B cell (primary cell): Measurements from ENCODE around the gene TMEM132A. TPM values are rescaled to one million over a fixed set of nuclear protein-coding genes. Genes with fewer than 3 reads are reported as not detected.

Experiments
- ATAC-seq: fragments of 200-7000 bp; cut with Tn5 transposase; one replicate; pipeline ENCODE4 v1.10.0; 2021; ENCODE audit warnings: low read depth, mild to moderate bottlenecking, moderate number of reproducible peaks, moderate library complexity
- CTCF ChIA-PET: fragments of 350-600 bp; sonication (Branson Sonifier 250); formaldehyde crosslinking; loops from one replicate; lab custom pipeline; 2021; ENCODE audit warnings: antibody characterized with exemption, inconsistent platforms; lab: Charles Lee
- POLR2A ChIA-PET: fragments of 350-600 bp; sonication (Branson Sonifier 250); formaldehyde crosslinking; loops from one replicate; lab custom pipeline; 2021; ENCODE audit warnings: antibody characterized with exemption; lab: Charles Lee
- DNase-seq: peaks from one replicate; pipeline ENCODE4 v3.0.0; 2013
- H2AFZ ChIP-seq: 2 replicates; pipeline ENCODE4 v1.6.1; 2012; ENCODE audit warnings: mild to moderate bottlenecking, low read depth, low read length; ENCODE audit not compliant: insufficient read depth, poor library complexity, severe bottlenecking
- H3K27ac ChIP-seq, 2 donors: 1 replicate in 1 of 2; 2 replicates in 1 of 2; pipeline ENCODE4 v1.5.1; 2012 to 2013; ENCODE audit warnings: low read length in 2 of 2, mild to moderate bottlenecking in 2 of 2, moderate library complexity in 1 of 2
- H3K27me3 ChIP-seq, 4 experiments: fragments of 200-600 bp in 1 of 4; sonication (generic) in 1 of 4; replicated peaks in 1 of 4; 1 replicate in 2 of 4; 2 replicates in 2 of 4; pipeline versions ENCODE4 v1.6.1 to v1.7.0; 2013 to 2016; ENCODE audit warnings: low read length in 3 of 4, mild to moderate bottlenecking in 2 of 4, mixed read lengths in 1 of 4, moderate library complexity in 1 of 4; ENCODE audit not compliant: insufficient read depth in 4 of 4, control insufficient read depth in 3 of 4; ENCODE audit errors: control extremely low read depth in 1 of 4
- H3K36me3 ChIP-seq, 2 experiments: replicated peaks in 1 of 2; 1 replicate in 1 of 2; 2 replicates in 1 of 2; pipeline versions ENCODE4 v1.6.1 to v1.7.1; 2013; ENCODE audit warnings: low read length in 1 of 2; ENCODE audit not compliant: insufficient read depth in 2 of 2, control insufficient read depth in 1 of 2; ENCODE audit errors: control extremely low read depth in 1 of 2, extremely low read depth in 1 of 2
- H3K4me1 ChIP-seq, 2 donors: fragments of 200-600 bp in 1 of 2; sonication (generic) in 1 of 2; 1 replicate in 1 of 2; 2 replicates in 1 of 2; pipeline versions ENCODE4 v1.5.1 to v1.6.1; 2013 to 2017; ENCODE audit warnings: low read length in 2 of 2; ENCODE audit not compliant: control insufficient read depth in 2 of 2, insufficient read depth in 2 of 2
- H3K4me2 ChIP-seq: replicated peaks from 2 replicates; pipeline ENCODE3; 2012; ENCODE audit warnings: mild to moderate bottlenecking, low read depth, low read length; ENCODE audit not compliant: poor library complexity, severe bottlenecking
- H3K4me3 ChIP-seq, 5 experiments: fragments of 200-600 bp in 1 of 5; sonication (generic) in 1 of 5; 1 replicate in 3 of 5; 2 replicates in 2 of 5; pipeline versions ENCODE4 v1.5.1 to v1.7.0; 2011 to 2016; ENCODE audit warnings: low read length in 4 of 5, mild to moderate bottlenecking in 4 of 5, low read depth in 2 of 5, control low read depth in 1 of 5, moderate library complexity in 1 of 5; ENCODE audit not compliant: insufficient read depth in 1 of 5; ENCODE audit errors: control extremely low read depth in 1 of 5, extremely low read depth in 1 of 5
- H3K79me2 ChIP-seq: fragments of 200-600 bp; sonication (generic); one replicate; pipeline ENCODE4 v1.6.0; 2016; ENCODE audit warnings: low read length; ENCODE audit not compliant: control insufficient read depth, insufficient read depth
- H3K9ac ChIP-seq: fragments of 200-600 bp; sonication (generic); 2 replicates; pipeline ENCODE4 v1.6.1; 2017; ENCODE audit warnings: mild to moderate bottlenecking, low read length, moderate library complexity
- H3K9me3 ChIP-seq, 3 donors: one replicate each; pipeline versions ENCODE4 v1.6.1 to v1.7.1; 2013; ENCODE audit warnings: low read length in 2 of 3; ENCODE audit not compliant: control insufficient read depth in 2 of 3, insufficient read depth in 1 of 3; ENCODE audit errors: control extremely low read depth in 1 of 3
- H4K20me1 ChIP-seq: 2 replicates; pipeline ENCODE4 v1.6.0; 2012; ENCODE audit warnings: mild to moderate bottlenecking, low read length; ENCODE audit not compliant: insufficient read depth, control insufficient read depth, poor library complexity, severe bottlenecking
- H3K27ac Mint-ChIP-seq: one replicate; pipeline ENCODE4 v1.8.0; 2021; ENCODE audit warnings: mixed read lengths
- H3K27me3 Mint-ChIP-seq: one replicate; pipeline ENCODE4 v1.8.0; 2021; ENCODE audit warnings: mixed read lengths
- H3K4me1 Mint-ChIP-seq: one replicate; pipeline ENCODE4 v1.8.0; 2021; ENCODE audit warnings: mixed read lengths
- H3K4me3 Mint-ChIP-seq: one replicate; pipeline ENCODE4 v1.8.0; 2021; ENCODE audit warnings: mixed read lengths
- H3K9me3 Mint-ChIP-seq: one replicate; pipeline ENCODE4 v1.8.0; 2022; ENCODE audit warnings: mixed read lengths; ENCODE audit not compliant: insufficient read depth
- EZH2 ChIP-seq: IDR thresholded peaks from 2 replicates; pipeline ENCODE4 v1.6.1; 2012; ENCODE audit warnings: borderline replicate concordance, low read depth, mild to moderate bottlenecking, moderate library complexity, low read length; ENCODE audit not compliant: insufficient read depth, poor library complexity, severe bottlenecking
- WGBS: methylation state at CpG from one replicate; pipeline ENCODE4 v1.1.5; 2013; ENCODE audit warnings: missing lambda C conversion rate; ENCODE audit not compliant: insufficient coverage; 5-methylcytosine and 5-hydroxymethylcytosine counted together
- intact Hi-C: fragments of 100-400 bp; cut with micrococcal nuclease; formaldehyde crosslinking; loops from one replicate; pipeline ENCODE4 v1.10.0; 2022
- polyA plus RNA-seq: library from polyadenylated mRNA; depleted of rRNA; stranded (reverse); fragments of >200 nt; gene quantifications from 2 replicates; pipeline ENCODE4 v1.2.3, GENCODE V29; 2012
- total RNA-seq, 2 donors: library from RNA; stranded (reverse); fragments of 120-200 nt in 1 of 2; gene quantifications; 1 replicate in 1 of 2; 2 replicates in 1 of 2; pipeline versions ENCODE4 v1.2.3 to v1.2.4, GENCODE V29; 2013 to 2022
- TF ChIP-seq, protein P1 (sequence below): fragments of 200-600 bp; IDR thresholded peaks from one replicate; pipeline ENCODE4 v1.8.0; 2022; ENCODE audit warnings: antibody characterized with exemption, mild to moderate bottlenecking

TMEM132A gene
- total and polyA plus RNA-seq, 2 donors (not counting 1 experiment from before 2014, with no cell fraction given): 1.2 to 11.3 TPM

GRCh38 chr11:60932605-60933356 is 8.5 kb downstream of the TMEM132A start:
- H2AFZ ChIP-seq: no peak overlapping the region
- ChIA-PET CTCF (interaction anchor here (0.5 to 5.7 kb wide), 7 partner anchors 13 to 466 kb away, joined by 3 to 55 read pairs (median 10); partner anchors contain the start of gene TMEM109), POLR2A (interaction anchor here (0.6 to 11.4 kb wide), 5 partner anchors 7 to 20 kb away, joined by 3 to 96 read pairs (median 4); partner anchors contain the start of genes SLC15A3 and TMEM109)
- no peaks in the 10 kb centered on the region for H3K9me3 ChIP-seq
- WGBS: 100% methylated on average over 2 of the region's 5 CpGs
- H3K36me3 ChIP-seq: peaks cover 0 to 4% of the 10 kb centered on the region in 2 experiments
- no peaks in the 10 kb centered on the region for H3K27me3 ChIP-seq
- no peaks in the 10 kb centered on the region for H4K20me1 ChIP-seq
- DNase-seq (peak; percentile 80), ATAC-seq (peak; percentile 52)
- H3K4me3 ChIP-seq: peak overlapping the region in 1 of 5 experiments; percentile 56
- Mint-ChIP-seq H3K4me3 (peak overlapping the region; percentile 74), H3K27ac (peak overlapping the region; percentile 91), H3K27me3 (no peaks in the 10 kb centered on the region), H3K9me3 (no peaks in the 10 kb centered on the region), H3K4me1 (peaks cover 46% of the 10 kb centered on the region)
- H3K4me2 ChIP-seq: peak overlapping the region; percentile 75
- intact Hi-C loops: loop anchor here (1.0 kb wide), 4 partner anchors 17 to 229 kb away; partner anchors contain the start of genes SLC15A3 and VPS37C
- peaks cover 26 to 44% of the 10 kb centered on the region in 2 donors for H3K4me1 ChIP-seq
- H3K79me2 ChIP-seq: no peaks in the 10 kb centered on the region
- no peak for TF ChIP-seq EZH2
- TF ChIP-seq, protein P1, sequence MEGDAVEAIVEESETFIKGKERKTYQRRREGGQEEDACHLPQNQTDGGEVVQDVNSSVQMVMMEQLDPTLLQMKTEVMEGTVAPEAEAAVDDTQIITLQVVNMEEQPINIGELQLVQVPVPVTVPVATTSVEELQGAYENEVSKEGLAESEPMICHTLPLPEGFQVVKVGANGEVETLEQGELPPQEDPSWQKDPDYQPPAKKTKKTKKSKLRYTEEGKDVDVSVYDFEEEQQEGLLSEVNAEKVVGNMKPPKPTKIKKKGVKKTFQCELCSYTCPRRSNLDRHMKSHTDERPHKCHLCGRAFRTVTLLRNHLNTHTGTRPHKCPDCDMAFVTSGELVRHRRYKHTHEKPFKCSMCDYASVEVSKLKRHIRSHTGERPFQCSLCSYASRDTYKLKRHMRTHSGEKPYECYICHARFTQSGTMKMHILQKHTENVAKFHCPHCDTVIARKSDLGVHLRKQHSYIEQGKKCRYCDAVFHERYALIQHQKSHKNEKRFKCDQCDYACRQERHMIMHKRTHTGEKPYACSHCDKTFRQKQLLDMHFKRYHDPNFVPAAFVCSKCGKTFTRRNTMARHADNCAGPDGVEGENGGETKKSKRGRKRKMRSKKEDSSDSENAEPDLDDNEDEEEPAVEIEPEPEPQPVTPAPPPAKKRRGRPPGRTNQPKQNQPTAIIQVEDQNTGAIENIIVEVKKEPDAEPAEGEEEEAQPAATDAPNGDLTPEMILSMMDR: no peak
- H3K9ac ChIP-seq: no peak overlapping the region
- H3K27ac ChIP-seq: peak overlapping the region; percentile 72 to 90
